ENCODE results near the gene BEND6. TPM values are rescaled to one million over a fixed set of nuclear protein-coding genes. Genes with fewer than 3 reads are reported as not detected.

BEND6 gene
- total and polyA plus RNA-seq, 4 donors = under 0.01 to 0.14 (median 0.03) TPM; not detected in 1

- no peaks in the 10 kb centered on the region for H3K27me3 ChIP-seq (ENCODE audit: control insufficient read depth in 4 of 4, insufficient read depth in 4 of 4, low read length in 3 of 4)
- no peak for TF ChIP-seq FOXA2 (IDR thresholded peaks at IDR 0.05)
- no peak for TF ChIP-seq HNF4A (conservative IDR thresholded peaks at IDR 0.05)
- TF ChIP-seq, protein P1, sequence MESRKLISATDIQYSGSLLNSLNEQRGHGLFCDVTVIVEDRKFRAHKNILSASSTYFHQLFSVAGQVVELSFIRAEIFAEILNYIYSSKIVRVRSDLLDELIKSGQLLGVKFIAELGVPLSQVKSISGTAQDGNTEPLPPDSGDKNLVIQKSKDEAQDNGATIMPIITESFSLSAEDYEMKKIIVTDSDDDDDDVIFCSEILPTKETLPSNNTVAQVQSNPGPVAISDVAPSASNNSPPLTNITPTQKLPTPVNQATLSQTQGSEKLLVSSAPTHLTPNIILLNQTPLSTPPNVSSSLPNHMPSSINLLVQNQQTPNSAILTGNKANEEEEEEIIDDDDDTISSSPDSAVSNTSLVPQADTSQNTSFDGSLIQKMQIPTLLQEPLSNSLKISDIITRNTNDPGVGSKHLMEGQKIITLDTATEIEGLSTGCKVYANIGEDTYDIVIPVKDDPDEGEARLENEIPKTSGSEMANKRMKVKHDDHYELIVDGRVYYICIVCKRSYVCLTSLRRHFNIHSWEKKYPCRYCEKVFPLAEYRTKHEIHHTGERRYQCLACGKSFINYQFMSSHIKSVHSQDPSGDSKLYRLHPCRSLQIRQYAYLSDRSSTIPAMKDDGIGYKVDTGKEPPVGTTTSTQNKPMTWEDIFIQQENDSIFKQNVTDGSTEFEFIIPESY (IDR thresholded peaks at IDR 0.05) = no peak
- TF ChIP-seq, protein P2, sequence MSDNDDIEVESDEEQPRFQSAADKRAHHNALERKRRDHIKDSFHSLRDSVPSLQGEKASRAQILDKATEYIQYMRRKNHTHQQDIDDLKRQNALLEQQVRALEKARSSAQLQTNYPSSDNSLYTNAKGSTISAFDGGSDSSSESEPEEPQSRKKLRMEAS (IDR thresholded peaks at IDR 0.05) = no peak
- no peak for TF ChIP-seq RXRA (IDR thresholded peaks at IDR 0.05)
- no peak for TF ChIP-seq EGR1 (IDR thresholded peaks at IDR 0.05; ENCODE audit: low read depth in 2 of 2)
- TF ChIP-seq REST (IDR thresholded peaks at IDR 0.05) = no peak
- no peak for TF ChIP-seq JUND (IDR thresholded peaks at IDR 0.05)
- TF ChIP-seq, protein P3, sequence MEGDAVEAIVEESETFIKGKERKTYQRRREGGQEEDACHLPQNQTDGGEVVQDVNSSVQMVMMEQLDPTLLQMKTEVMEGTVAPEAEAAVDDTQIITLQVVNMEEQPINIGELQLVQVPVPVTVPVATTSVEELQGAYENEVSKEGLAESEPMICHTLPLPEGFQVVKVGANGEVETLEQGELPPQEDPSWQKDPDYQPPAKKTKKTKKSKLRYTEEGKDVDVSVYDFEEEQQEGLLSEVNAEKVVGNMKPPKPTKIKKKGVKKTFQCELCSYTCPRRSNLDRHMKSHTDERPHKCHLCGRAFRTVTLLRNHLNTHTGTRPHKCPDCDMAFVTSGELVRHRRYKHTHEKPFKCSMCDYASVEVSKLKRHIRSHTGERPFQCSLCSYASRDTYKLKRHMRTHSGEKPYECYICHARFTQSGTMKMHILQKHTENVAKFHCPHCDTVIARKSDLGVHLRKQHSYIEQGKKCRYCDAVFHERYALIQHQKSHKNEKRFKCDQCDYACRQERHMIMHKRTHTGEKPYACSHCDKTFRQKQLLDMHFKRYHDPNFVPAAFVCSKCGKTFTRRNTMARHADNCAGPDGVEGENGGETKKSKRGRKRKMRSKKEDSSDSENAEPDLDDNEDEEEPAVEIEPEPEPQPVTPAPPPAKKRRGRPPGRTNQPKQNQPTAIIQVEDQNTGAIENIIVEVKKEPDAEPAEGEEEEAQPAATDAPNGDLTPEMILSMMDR (IDR thresholded peaks at IDR 0.05; ENCODE audit: low read depth, low read length, missing input control) = no peak
- no peak for TF ChIP-seq TAF1 (conservative IDR thresholded peaks at IDR 0.05)
- no peak overlapping the region for H3K27ac ChIP-seq (ENCODE audit: low read depth in 1 of 2, low read length in 2 of 2)
Measured at GRCh38 chr6:57068061-57068460, 113.2 kb downstream of the BEND6 start.

GRCh38 chr6:57069228-57069627 is 114.3 kb downstream of the BEND6 start:
- no peak for DNase-seq (ENCODE audit: low spot score)
- Histone ChIP-seq H3K4me1 (ENCODE audit: control insufficient read depth in 4 of 4, insufficient read depth in 4 of 4, low read length in 3 of 4) (no peaks in the 10 kb centered on the region), H3K36me3 (ENCODE audit: control insufficient read depth in 4 of 4, insufficient read depth in 3 of 4, low read depth in 1 of 4, low read length in 3 of 4) (peaks cover 0 to 15% (median 0%) of the 10 kb centered on the region in 4 donors), H3K27me3 (ENCODE audit: control insufficient read depth in 4 of 4, insufficient read depth in 4 of 4, low read length in 3 of 4) (no peaks in the 10 kb centered on the region), H3K27ac (ENCODE audit: low read depth in 1 of 2, low read length in 2 of 2) (no peak overlapping the region), H3K9me3 (ENCODE audit: control insufficient read depth in 4 of 4, low read length in 3 of 4) (no peaks in the 10 kb centered on the region), H3K9ac (ENCODE audit: low read depth in 1 of 2, low read length in 2 of 2) (no peak overlapping the region), H3K4me3 (ENCODE audit: low read depth in 1 of 3, low read length in 3 of 3) (no peak overlapping the region)
- WGBS = 94% methylated on average over 4 of the region's 4 CpGs
- TF ChIP-seq JUND (IDR thresholded peaks at IDR 0.05) (no peak), RAD21 (IDR thresholded peaks at IDR 0.05) (no peak), FOXA2 (IDR thresholded peaks at IDR 0.05) (no peak), GABPA (IDR thresholded peaks at IDR 0.05 in 1 of 2, conservative IDR thresholded peaks at IDR 0.05 in 1 of 2) (no peak), REST (IDR thresholded peaks at IDR 0.05) (no peak), FOXA1 (IDR thresholded peaks at IDR 0.05) (no peak), RXRA (IDR thresholded peaks at IDR 0.05) (no peak), NR2F2 (IDR thresholded peaks at IDR 0.05) (no peak), YY1 (IDR thresholded peaks at IDR 0.05) (no peak)
- TF ChIP-seq, protein P4, sequence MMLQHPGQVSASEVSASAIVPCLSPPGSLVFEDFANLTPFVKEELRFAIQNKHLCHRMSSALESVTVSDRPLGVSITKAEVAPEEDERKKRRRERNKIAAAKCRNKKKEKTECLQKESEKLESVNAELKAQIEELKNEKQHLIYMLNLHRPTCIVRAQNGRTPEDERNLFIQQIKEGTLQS (IDR thresholded peaks at IDR 0.05) = no peak
- TF ChIP-seq, protein P1 (IDR thresholded peaks at IDR 0.05) = no peak
- TF ChIP-seq, protein P2 (IDR thresholded peaks at IDR 0.05) = no peak

More at GRCh38 chr6:57068061-57068460, 113.2 kb downstream of the BEND6 start:
- no peaks in the 10 kb centered on the region for H3K4me1 ChIP-seq (ENCODE audit: control insufficient read depth in 4 of 4, insufficient read depth in 4 of 4, low read length in 3 of 4)
- no peak overlapping the region for H3K4me3 ChIP-seq (ENCODE audit: low read depth in 1 of 3, low read length in 3 of 3)
- H3K9ac ChIP-seq (ENCODE audit: low read depth in 1 of 2, low read length in 2 of 2) = no peak overlapping the region
- no peaks in the 10 kb centered on the region for H3K9me3 ChIP-seq (ENCODE audit: control insufficient read depth in 4 of 4, low read length in 3 of 4)
- DNase-seq (ENCODE audit: low spot score) = no peak
- 99% methylated on average over 1 of the region's 1 CpG for WGBS
- H3K36me3 ChIP-seq (ENCODE audit: control insufficient read depth in 4 of 4, insufficient read depth in 3 of 4, low read depth in 1 of 4, low read length in 3 of 4) = peaks cover 0 to 9% (median 0%) of the 10 kb centered on the region in 4 donors

Measured in liver (tissue), 9 donors.